Medulla oblongata (tissue), 1 donor: Measurements from ENCODE around the gene JMJD7.
A peak's percentile ranks its signal among the peaks of the same experiment; 100 is the strongest.

Experiments used
- DNase-seq: peaks from one replicate; pipeline ENCODE4 v3.0.0-alpha.2; 2015; ENCODE audit errors: extremely low spot score

JMJD7 gene

GRCh38 chr15:41865490-41866055, 37.7 kb downstream of the JMJD7 start:
- DNase-seq = no peak

GRCh38 chr15:41866263-41866703, 38.4 kb downstream of the JMJD7 start:
- DNase-seq = no peak

- DNase-seq = no peak
Observed at GRCh38 chr15:41866872-41867579, 39.1 kb downstream of the JMJD7 start.

GRCh38 chr15:41868321-41868720, 40.4 kb downstream of the JMJD7 start:
- no peak for DNase-seq

GRCh38 chr15:41869770-41870688, 42.1 kb downstream of the JMJD7 start:
- DNase-seq = no peak

- no peak for DNase-seq
Observed at GRCh38 chr15:41870689-41871081, 42.8 kb downstream of the JMJD7 start.

GRCh38 chr15:41871175-41871905, 43.4 kb downstream of the JMJD7 start:
- DNase-seq = no peak

GRCh38 chr15:41872166-41872747, 44.4 kb downstream of the JMJD7 start:
- DNase-seq = no peak

GRCh38 chr15:41873711-41874110, 45.8 kb downstream of the JMJD7 start:
- DNase-seq = no peak

GRCh38 chr15:41874736-41875135, 46.8 kb downstream of the JMJD7 start:
- DNase-seq = no peak

- DNase-seq = no peak
Observed at GRCh38 chr15:41876007-41876406, 48.1 kb downstream of the JMJD7 start.

- DNase-seq = no peak
Observed at GRCh38 chr15:41876689-41877088, 48.8 kb downstream of the JMJD7 start.

- no peak for DNase-seq
Observed at GRCh38 chr15:41877631-41878354, 49.9 kb downstream of the JMJD7 start.

GRCh38 chr15:41878355-41878699, 50.4 kb downstream of the JMJD7 start:
- DNase-seq = peak; percentile 16

GRCh38 chr15:41879321-41879845, 51.5 kb downstream of the JMJD7 start:
- no peak for DNase-seq

GRCh38 chr15:41880156-41880877, 52.4 kb downstream of the JMJD7 start:
- no peak for DNase-seq

GRCh38 chr15:41881086-41881485, 53.2 kb downstream of the JMJD7 start:
- no peak for DNase-seq

GRCh38 chr15:41881550-41881919, 53.6 kb downstream of the JMJD7 start:
- no peak for DNase-seq

GRCh38 chr15:41881920-41882688, 54.2 kb downstream of the JMJD7 start:
- DNase-seq = no peak
